Stimulated activated CD8-positive, alpha-beta memory T cell treated with anti-CD3 and anti-CD28 coated beads, Interleukin-7, amount 100 ng/mL, for 1 hour (primary cell): Measurements from ENCODE around the gene FNDC3A.
"Not testable (repeated sequence)": the region's sequence is repeated elsewhere in the genome, so short reads cannot be mapped to it uniquely, and the experiment has no call there.

Source experiments
- DNase-seq, 2 donors: peaks; one replicate each; pipeline ENCODE4 v3.0.0-alpha.2; 2020; ENCODE audit warnings: low read depth in 2 of 2

FNDC3A gene

GRCh38 chr13:48975101-48975855 is 434 bp upstream of the FNDC3A start:
- DNase-seq = peak; percentile 9 to 16

GRCh38 chr13:48976576-48977285 is 1.0 kb downstream of the FNDC3A start:
- DNase-seq = no peak

- DNase-seq = no peak
Observed at GRCh38 chr13:48977286-48977625, 1.5 kb downstream of the FNDC3A start.

- DNase-seq = no peak
Observed at GRCh38 chr13:48977973-48978372, 2.3 kb downstream of the FNDC3A start.

GRCh38 chr13:48978942-48979601 is 3.4 kb downstream of the FNDC3A start:
- no peak for DNase-seq

- no peak for DNase-seq
Observed at GRCh38 chr13:48979892-48980291, 4.2 kb downstream of the FNDC3A start.

- no peak for DNase-seq
Observed at GRCh38 chr13:48983331-48983730, 7.6 kb downstream of the FNDC3A start.

GRCh38 chr13:48985756-48986155 is 10.0 kb downstream of the FNDC3A start:
- no peak for DNase-seq

GRCh38 chr13:48990900-48991299 is 15.2 kb downstream of the FNDC3A start:
- no peak for DNase-seq

GRCh38 chr13:48993150-48993549 is 17.4 kb downstream of the FNDC3A start:
- no peak for DNase-seq

GRCh38 chr13:48994706-48995105 is 19.0 kb downstream of the FNDC3A start:
- DNase-seq = no peak

- no peak for DNase-seq
Observed at GRCh38 chr13:48998641-48999292, 23.1 kb downstream of the FNDC3A start.

- DNase-seq = no peak
Observed at GRCh38 chr13:49000247-49000646, 24.5 kb downstream of the FNDC3A start.

GRCh38 chr13:49018986-49019635 is 43.4 kb downstream of the FNDC3A start:
- not testable (repeated sequence) for DNase-seq

GRCh38 chr13:49020328-49020727 is 44.6 kb downstream of the FNDC3A start:
- DNase-seq = no peak

- DNase-seq = no peak
Observed at GRCh38 chr13:49020940-49021553, 45.3 kb downstream of the FNDC3A start.

GRCh38 chr13:49021953-49022352 is 46.2 kb downstream of the FNDC3A start:
- DNase-seq = no peak

GRCh38 chr13:49022472-49023144 is 46.9 kb downstream of the FNDC3A start:
- no peak for DNase-seq

- no peak for DNase-seq
Observed at GRCh38 chr13:49023431-49023830, 47.7 kb downstream of the FNDC3A start.

- no peak for DNase-seq
Observed at GRCh38 chr13:49026851-49027250, 51.1 kb downstream of the FNDC3A start.

GRCh38 chr13:49029570-49029969 is 53.9 kb downstream of the FNDC3A start:
- no peak for DNase-seq
